Fibroblast of lung (primary cell): Measurements from ENCODE around the gene KLK7. TPM values are rescaled to one million over a fixed set of nuclear protein-coding genes. Genes with fewer than 3 reads are reported as not detected.
A peak's percentile ranks its signal among the peaks of the same experiment; 100 is the strongest.

Source experiments
- DNase-seq, 2 donors: peaks; one replicate each; pipeline versions ENCODE4 v3.0.0 to v3.0.0-alpha.2; 2010; ENCODE audit warnings: low read depth in 2 of 2
- H2AFZ ChIP-seq: 2 replicates; pipeline ENCODE4 v1.5.1; 2012; ENCODE audit warnings: low read length, control low read depth, inconsistent platforms
- H3K27ac ChIP-seq: 2 replicates; pipeline ENCODE4 v1.5.1; 2011; ENCODE audit warnings: low read length, control low read depth; ENCODE audit not compliant: insufficient read depth
- H3K27me3 ChIP-seq: 2 replicates; pipeline ENCODE4 v1.5.1; 2011; ENCODE audit warnings: mild to moderate bottlenecking, low read length; ENCODE audit not compliant: control insufficient read depth, insufficient read depth
- H3K36me3 ChIP-seq: 2 replicates; pipeline ENCODE4 v1.5.1; 2011; ENCODE audit warnings: low read length; ENCODE audit not compliant: control insufficient read depth, insufficient read depth
- H3K4me1 ChIP-seq: 2 replicates; pipeline ENCODE4 v1.5.1; 2011; ENCODE audit warnings: low read length; ENCODE audit not compliant: control insufficient read depth, insufficient read depth; ENCODE audit errors: extremely low read depth
- H3K4me2 ChIP-seq: 2 replicates; pipeline ENCODE4 v1.5.1; 2011; ENCODE audit warnings: low read length, control low read depth; ENCODE audit not compliant: insufficient read depth; ENCODE audit errors: extremely low read depth
- H3K4me3 ChIP-seq, 4 experiments: fragments of 200-600 bp in 1 of 4; sonication (generic) in 1 of 4; replicated peaks in 1 of 4; 2 replicates each; pipeline ENCODE4 v1.5.1; 2011 to 2016; ENCODE audit warnings: low read length in 4 of 4, low read depth in 3 of 4, mild to moderate bottlenecking in 3 of 4, control low read depth in 2 of 4, inconsistent platforms in 1 of 4, mixed read lengths in 1 of 4; ENCODE audit not compliant: insufficient read depth in 1 of 4; ENCODE audit errors: control extremely low read depth in 1 of 4
- H3K79me2 ChIP-seq: 2 replicates; pipeline ENCODE4 v1.5.1; 2012; ENCODE audit warnings: mild to moderate bottlenecking, low read length, inconsistent platforms; ENCODE audit not compliant: control insufficient read depth, insufficient read depth
- H3K9ac ChIP-seq: 2 replicates; pipeline ENCODE4 v1.5.1; 2011; ENCODE audit warnings: mild to moderate bottlenecking, low read length, control low read depth; ENCODE audit not compliant: insufficient read depth
- H3K9me3 ChIP-seq: 2 replicates; pipeline ENCODE4 v1.5.1; 2012; ENCODE audit warnings: low read depth, low read length; ENCODE audit not compliant: control insufficient read depth, insufficient read depth
- H4K20me1 ChIP-seq: 2 replicates; pipeline ENCODE4 v1.5.1; 2011; ENCODE audit warnings: low read length; ENCODE audit not compliant: control insufficient read depth, insufficient read depth; ENCODE audit errors: extremely low read depth
- CTCF ChIP-seq, 2 donors: IDR thresholded peaks in 1 of 2; conservative IDR thresholded peaks in 1 of 2; 1 replicate in 1 of 2; 2 replicates in 1 of 2; pipeline ENCODE4 v1.5.1; 2011 to 2012; ENCODE audit warnings: low read length in 2 of 2, control low read depth in 1 of 2, inconsistent platforms in 1 of 2, low read depth in 1 of 2, mild to moderate bottlenecking in 1 of 2
- EZH2 ChIP-seq: IDR thresholded peaks from 2 replicates; pipeline ENCODE4 v1.5.1; 2012; ENCODE audit warnings: low read length, control low read depth, mild to moderate bottlenecking; ENCODE audit errors: missing control alignments
- polyA plus RNA-seq, 2 donors: library from polyadenylated mRNA; depleted of rRNA in 1 of 2; stranded (reverse) in 1 of 2; unstranded in 1 of 2; fragments of >200 nt; gene quantifications; 2 replicates each; pipeline ENCODE4 v1.2.1, GENCODE V29; 2011 to 2012; ENCODE audit warnings: missing spikeins in 1 of 2
- total RNA-seq: library from RNA; depleted of rRNA; stranded (reverse); fragments of >200 nt; gene quantifications from 2 replicates; pipeline ENCODE4 v1.2.1, GENCODE V29; 2014

The KLK7 gene
- total and polyA plus RNA-seq, 2 donors (not counting 1 experiment from before 2014, with no cell fraction given): not detected

- H3K79me2 ChIP-seq: no peaks in the 10 kb centered on the region
- peaks cover 3% of the 10 kb centered on the region for H3K27me3 ChIP-seq
- no peak overlapping the region for H3K4me2 ChIP-seq
- no peaks in the 10 kb centered on the region for H4K20me1 ChIP-seq
- no peaks in the 10 kb centered on the region for H3K4me1 ChIP-seq
- H3K9me3 ChIP-seq: no peaks in the 10 kb centered on the region
- TF ChIP-seq CTCF (conservative IDR thresholded peaks at IDR 0.05 in 1 of 2, IDR thresholded peaks at IDR 0.05 in 1 of 2; ENCODE audit: low read depth in 1 of 2, low read length in 2 of 2) (no peak), EZH2 (peak; percentile 75)
- no peaks in the 10 kb centered on the region for H3K36me3 ChIP-seq
- H3K27ac ChIP-seq: no peak overlapping the region
- no peak overlapping the region for H3K4me3 ChIP-seq
- H3K9ac ChIP-seq: no peak overlapping the region
- DNase-seq: no peak
- H2AFZ ChIP-seq: no peak overlapping the region
Measured at GRCh38 chr19:51018745-51019543, 35.2 kb upstream of the KLK7 start.

GRCh38 chr19:51016798-51017683, 33.3 kb upstream of the KLK7 start:
- Histone ChIP-seq H3K9me3 (no peaks in the 10 kb centered on the region), H3K36me3 (no peaks in the 10 kb centered on the region), H3K9ac (no peak overlapping the region), H2AFZ (no peak overlapping the region), H3K4me3 (no peak overlapping the region), H3K79me2 (no peaks in the 10 kb centered on the region), H4K20me1 (no peaks in the 10 kb centered on the region), H3K27me3 (peaks cover 3% of the 10 kb centered on the region), H3K27ac (no peak overlapping the region), H3K4me2 (no peak overlapping the region), H3K4me1 (no peaks in the 10 kb centered on the region)
- peak in 1 of 2 donors; percentile 16 for DNase-seq
- TF ChIP-seq EZH2 (no peak), CTCF (conservative IDR thresholded peaks at IDR 0.05 in 1 of 2, IDR thresholded peaks at IDR 0.05 in 1 of 2; ENCODE audit: low read depth in 1 of 2, low read length in 2 of 2) (peak; percentile 36 to 54)

GRCh38 chr19:51015691-51016267, 32.1 kb upstream of the KLK7 start:
- no peaks in the 10 kb centered on the region for H3K9me3 ChIP-seq
- H2AFZ ChIP-seq: no peak overlapping the region
- no peak for DNase-seq
- no peak overlapping the region for H3K4me2 ChIP-seq
- no peak overlapping the region for H3K27ac ChIP-seq
- no peak for TF ChIP-seq CTCF (conservative IDR thresholded peaks at IDR 0.05 in 1 of 2, IDR thresholded peaks at IDR 0.05 in 1 of 2; ENCODE audit: low read depth in 1 of 2, low read length in 2 of 2)
- no peak for TF ChIP-seq EZH2
- H3K36me3 ChIP-seq: no peaks in the 10 kb centered on the region
- no peaks in the 10 kb centered on the region for H3K79me2 ChIP-seq
- H4K20me1 ChIP-seq: no peaks in the 10 kb centered on the region
- no peak overlapping the region for H3K4me3 ChIP-seq
- H3K4me1 ChIP-seq: no peaks in the 10 kb centered on the region
- no peak overlapping the region for H3K9ac ChIP-seq
- peaks cover 3% of the 10 kb centered on the region for H3K27me3 ChIP-seq
